OCI-LY1 (cell line): Measurements from ENCODE around the gene MBD5.

Experiments
- H2AFZ ChIP-seq: fragments of 200-600 bp; sonication (generic), shearing (Covaris generic); 2 replicates; pipeline ENCODE4 v1.6.0; 2014; ENCODE audit warnings: antibody characterized with exemption, mild to moderate bottlenecking, low read length
- H3F3A ChIP-seq: fragments of 200-600 bp; sonication (generic), shearing (Covaris generic); 2 replicates; pipeline ENCODE4 v1.6.0; 2014; ENCODE audit warnings: mild to moderate bottlenecking, antibody characterized with exemption, low read length, moderate library complexity; ENCODE audit not compliant: insufficient read depth
- H3K27ac ChIP-seq: fragments of 200-600 bp; sonication (generic); 2 replicates; pipeline ENCODE4 v1.5.1; 2014; ENCODE audit warnings: low read length, mixed run types, mild to moderate bottlenecking, low read depth; ENCODE audit not compliant: poor library complexity, severe bottlenecking
- H3K27me3 ChIP-seq: fragments of 200-600 bp; sonication (generic); 2 replicates; pipeline ENCODE4 v1.6.0; 2014; ENCODE audit warnings: antibody characterized with exemption, mild to moderate bottlenecking, low read length, moderate library complexity; ENCODE audit not compliant: insufficient read depth
- H3K36me3 ChIP-seq: fragments of 200-600 bp; sonication (generic); 2 replicates; pipeline ENCODE4 v1.6.1; 2014; ENCODE audit warnings: mild to moderate bottlenecking, antibody characterized with exemption, low read length, moderate library complexity, mixed read lengths; ENCODE audit not compliant: insufficient read depth
- H3K4me1 ChIP-seq: fragments of 200-600 bp; sonication (generic); 2 replicates; pipeline ENCODE4 v1.5.1; 2014; ENCODE audit warnings: mild to moderate bottlenecking, low read length, moderate library complexity; ENCODE audit not compliant: insufficient read depth, severe bottlenecking
- H3K4me2 ChIP-seq: fragments of 200-600 bp; sonication (generic), shearing (Covaris generic); 2 replicates; pipeline ENCODE4 v1.6.1; 2014; ENCODE audit warnings: low read length
- H3K4me3 ChIP-seq: fragments of 200-600 bp; sonication (generic); 2 replicates; pipeline ENCODE4 v1.5.1; 2014; ENCODE audit warnings: low read length, low read depth, mild to moderate bottlenecking, mixed read lengths; ENCODE audit not compliant: poor library complexity, severe bottlenecking
- H3K79me2 ChIP-seq: fragments of 200-600 bp; shearing (Covaris generic); 2 replicates; pipeline ENCODE4 v1.6.1; 2016; ENCODE audit warnings: mixed run types, low read length, mixed read lengths; ENCODE audit not compliant: insufficient read depth
- H3K9ac ChIP-seq: fragments of 200-600 bp; sonication (generic), shearing (Covaris generic); 2 replicates; pipeline ENCODE4 v1.6.1; 2014; ENCODE audit warnings: mild to moderate bottlenecking, low read length, mixed read lengths
- H3K9me2 ChIP-seq: fragments of 200-600 bp; sonication (generic), shearing (Covaris generic); 2 replicates; pipeline ENCODE4 v1.6.1; 2014; ENCODE audit warnings: low read depth, mild to moderate bottlenecking, low read length, mixed read lengths
- H3K9me3 ChIP-seq: fragments of 200-600 bp; shearing (Covaris generic); 2 replicates; pipeline ENCODE4 v1.6.1; 2014; ENCODE audit warnings: low read length, mixed read lengths
- H4K20me1 ChIP-seq: fragments of 200-600 bp; sonication (generic), shearing (Covaris generic); 2 replicates; pipeline ENCODE4 v1.6.0; 2016; ENCODE audit warnings: mild to moderate bottlenecking, low read length; ENCODE audit not compliant: insufficient read depth
- EZH2 ChIP-seq: fragments of 200-600 bp; sonication (generic), shearing (Covaris generic); IDR thresholded peaks from 2 replicates; pipeline ENCODE4 v1.8.0; 2017; ENCODE audit warnings: borderline replicate concordance, mixed run types, mild to moderate bottlenecking, antibody characterized with exemption, low read length, moderate library complexity, mixed read lengths
- TF ChIP-seq, protein P1 (sequence below): fragments of 200-600 bp; sonication (generic), shearing (Covaris generic); IDR thresholded peaks from 2 replicates; pipeline ENCODE4 v1.5.1; 2017; ENCODE audit warnings: mild to moderate bottlenecking, antibody characterized with exemption, low read length, moderate library complexity, mixed read lengths

MBD5 gene

DNA sequence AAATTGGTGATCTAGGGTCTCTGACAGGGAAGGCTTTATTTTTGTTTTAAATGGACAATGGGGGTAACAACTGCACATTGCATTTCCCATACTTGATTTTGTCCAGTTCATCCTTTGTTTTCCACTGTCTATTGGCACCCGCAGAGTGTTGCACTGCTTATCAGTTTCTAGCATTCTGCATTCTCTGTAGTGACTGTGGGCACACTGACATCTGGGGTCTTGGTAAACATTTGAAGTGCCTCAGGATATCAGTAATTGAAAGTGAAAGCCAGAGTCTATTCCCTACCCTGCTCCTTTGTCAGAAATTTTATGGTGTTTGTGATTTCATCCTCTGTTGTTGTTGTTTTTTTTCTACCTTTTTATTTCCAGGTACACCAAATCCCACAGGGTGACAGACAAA lies 491.6 kb downstream of the MBD5 start:
- Histone ChIP-seq H3K9ac (no peak overlapping the region), H3K4me1 (peaks cover 14% of the 10 kb centered on the region), H3K79me2 (no peaks in the 10 kb centered on the region), H3K36me3 (no peaks in the 10 kb centered on the region), H3F3A (no peaks in the 10 kb centered on the region), H3K27me3 (no peaks in the 10 kb centered on the region), H4K20me1 (no peaks in the 10 kb centered on the region), H3K9me2 (no peaks in the 10 kb centered on the region), H3K9me3 (no peaks in the 10 kb centered on the region), H3K27ac (no peak overlapping the region), H3K4me2 (no peak overlapping the region), H2AFZ (no peak overlapping the region), H3K4me3 (no peak overlapping the region)
- TF ChIP-seq EZH2 = no peak
- TF ChIP-seq, protein P1, sequence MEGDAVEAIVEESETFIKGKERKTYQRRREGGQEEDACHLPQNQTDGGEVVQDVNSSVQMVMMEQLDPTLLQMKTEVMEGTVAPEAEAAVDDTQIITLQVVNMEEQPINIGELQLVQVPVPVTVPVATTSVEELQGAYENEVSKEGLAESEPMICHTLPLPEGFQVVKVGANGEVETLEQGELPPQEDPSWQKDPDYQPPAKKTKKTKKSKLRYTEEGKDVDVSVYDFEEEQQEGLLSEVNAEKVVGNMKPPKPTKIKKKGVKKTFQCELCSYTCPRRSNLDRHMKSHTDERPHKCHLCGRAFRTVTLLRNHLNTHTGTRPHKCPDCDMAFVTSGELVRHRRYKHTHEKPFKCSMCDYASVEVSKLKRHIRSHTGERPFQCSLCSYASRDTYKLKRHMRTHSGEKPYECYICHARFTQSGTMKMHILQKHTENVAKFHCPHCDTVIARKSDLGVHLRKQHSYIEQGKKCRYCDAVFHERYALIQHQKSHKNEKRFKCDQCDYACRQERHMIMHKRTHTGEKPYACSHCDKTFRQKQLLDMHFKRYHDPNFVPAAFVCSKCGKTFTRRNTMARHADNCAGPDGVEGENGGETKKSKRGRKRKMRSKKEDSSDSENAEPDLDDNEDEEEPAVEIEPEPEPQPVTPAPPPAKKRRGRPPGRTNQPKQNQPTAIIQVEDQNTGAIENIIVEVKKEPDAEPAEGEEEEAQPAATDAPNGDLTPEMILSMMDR = no peak

DNA sequence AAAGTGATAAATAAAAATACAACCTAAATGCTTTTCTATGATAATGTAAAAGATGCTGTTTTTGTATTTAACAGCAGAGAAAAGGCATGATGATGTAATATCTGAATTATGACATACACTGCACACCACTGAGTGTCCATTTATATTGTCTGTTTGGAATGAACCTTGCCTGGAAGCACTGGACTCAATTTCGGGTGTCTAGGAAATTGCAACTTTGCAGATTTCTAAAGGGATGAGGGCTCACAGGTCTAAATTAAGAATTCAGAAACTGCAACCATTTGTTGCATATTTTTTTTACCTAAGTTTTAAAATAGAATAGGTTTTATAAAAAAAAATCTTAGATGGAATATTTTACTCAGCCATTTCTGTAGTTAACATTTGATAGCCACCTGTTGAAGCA lies 492.5 kb downstream of the MBD5 start:
- no peak overlapping the region for H2AFZ ChIP-seq
- no peaks in the 10 kb centered on the region for H3K9me2 ChIP-seq
- no peaks in the 10 kb centered on the region for H3K27me3 ChIP-seq
- H3K9ac ChIP-seq = no peak overlapping the region
- H4K20me1 ChIP-seq = no peaks in the 10 kb centered on the region
- no peak overlapping the region for H3K4me2 ChIP-seq
- H3K79me2 ChIP-seq = no peaks in the 10 kb centered on the region
- H3K9me3 ChIP-seq = no peaks in the 10 kb centered on the region
- peaks cover 14% of the 10 kb centered on the region for H3K4me1 ChIP-seq
- no peaks in the 10 kb centered on the region for H3F3A ChIP-seq
- no peaks in the 10 kb centered on the region for H3K36me3 ChIP-seq
- no peak overlapping the region for H3K27ac ChIP-seq
- H3K4me3 ChIP-seq = no peak overlapping the region
- TF ChIP-seq, protein P1 = no peak
- no peak for TF ChIP-seq EZH2

DNA sequence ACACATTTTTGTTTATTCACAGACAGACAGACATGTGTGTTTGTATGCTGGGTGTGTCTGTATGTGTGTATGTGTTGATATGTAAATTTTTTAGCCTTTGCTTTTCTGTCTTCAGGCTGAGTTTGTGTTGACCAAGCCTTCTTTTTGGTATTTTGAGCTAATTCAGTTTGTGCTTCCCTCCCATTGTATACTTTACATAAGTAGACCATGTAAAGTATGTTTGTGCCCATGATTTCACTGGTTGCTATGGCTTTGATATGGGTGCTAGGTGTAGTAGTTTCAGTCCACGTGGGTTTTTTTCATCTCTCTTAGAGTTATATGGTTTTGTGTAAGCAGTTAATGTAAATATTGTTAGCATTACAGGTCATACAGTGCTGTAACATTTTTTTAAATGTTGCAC lies 494.2 kb downstream of the MBD5 start:
- H2AFZ ChIP-seq = no peak overlapping the region
- H3K4me1 ChIP-seq = no peaks in the 10 kb centered on the region

More for the DNA sequence above, 494.2 kb downstream of the MBD5 start:
- Histone ChIP-seq H3K36me3 (no peaks in the 10 kb centered on the region), H3K4me2 (no peak overlapping the region), H3K79me2 (no peaks in the 10 kb centered on the region), H3K4me3 (no peak overlapping the region), H3K27me3 (no peaks in the 10 kb centered on the region), H3K9me2 (no peaks in the 10 kb centered on the region), H4K20me1 (no peaks in the 10 kb centered on the region), H3K9ac (no peak overlapping the region), H3K9me3 (no peaks in the 10 kb centered on the region), H3F3A (no peaks in the 10 kb centered on the region), H3K27ac (no peak overlapping the region)
- TF ChIP-seq, protein P1 = no peak
- no peak for TF ChIP-seq EZH2
